Stimulated activated CD8-positive, alpha-beta memory T cell treated with anti-CD3 and anti-CD28 coated beads, Interleukin-12 subunit alpha, Interleukin-12 subunit beta, amount 100 ng/mL, for 24 hours (primary cell): ENCODE measurements around the gene SLC7A6.
A peak's percentile ranks its signal among the peaks of the same experiment; 100 is the strongest.
"Not testable (repeated sequence)": the region's sequence is repeated elsewhere in the genome, so short reads cannot be mapped to it uniquely, and the experiment has no call there.

Experiments used
- DNase-seq: peaks from one replicate; pipeline ENCODE4 v3.0.0-alpha.2; 2020; ENCODE audit errors: extremely low read depth

SLC7A6 gene

GRCh38 chr16:68283801-68284598 is 19.7 kb downstream of the SLC7A6 start:
- no peak for DNase-seq

DNA sequence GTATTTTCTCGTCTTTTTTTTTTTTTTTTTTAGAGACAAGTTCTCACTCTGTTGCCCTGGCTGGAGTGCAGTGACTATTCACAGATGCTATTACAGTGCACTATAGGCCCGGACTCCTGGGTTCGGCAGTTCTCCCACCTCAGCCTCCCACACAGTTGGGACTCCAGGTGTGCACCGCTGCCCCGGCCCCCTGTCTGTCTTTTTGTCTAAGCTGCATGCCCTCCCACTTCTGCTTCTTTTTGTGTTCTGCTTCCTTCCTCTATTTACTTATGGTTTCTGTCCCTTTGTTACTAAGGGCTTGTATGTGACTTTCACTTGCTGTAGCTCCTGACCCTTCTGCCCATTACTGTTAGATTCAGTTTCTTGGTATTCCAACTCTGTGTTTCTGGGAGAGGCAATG is 20.5 kb downstream of the SLC7A6 start:
- DNase-seq = no peak

DNA sequence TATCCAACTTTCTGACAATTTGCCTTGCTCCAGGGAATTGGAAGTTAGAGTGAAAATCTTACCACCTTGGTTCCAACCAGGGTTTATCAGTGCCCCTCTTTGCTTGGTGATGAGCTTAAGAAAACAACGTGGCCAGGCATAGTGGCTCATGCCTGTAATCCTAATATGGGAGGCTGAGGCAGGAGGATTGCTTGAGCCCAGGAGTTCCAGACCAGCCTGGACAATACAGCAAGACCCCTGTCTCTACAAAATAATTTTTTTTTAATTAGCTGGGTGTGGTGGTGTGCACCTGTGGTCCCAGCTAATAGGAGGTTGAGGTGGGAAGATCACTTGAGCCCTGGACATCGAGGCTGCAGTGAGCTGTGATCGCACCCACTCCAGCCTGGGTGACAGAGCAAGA is 21.4 kb downstream of the SLC7A6 start:
- no peak for DNase-seq

GRCh38 chr16:68286153-68287074 is 22.1 kb downstream of the SLC7A6 start:
- DNase-seq = no peak

GRCh38 chr16:68287276-68288251 is 23.2 kb downstream of the SLC7A6 start:
- DNase-seq = no peak

DNA sequence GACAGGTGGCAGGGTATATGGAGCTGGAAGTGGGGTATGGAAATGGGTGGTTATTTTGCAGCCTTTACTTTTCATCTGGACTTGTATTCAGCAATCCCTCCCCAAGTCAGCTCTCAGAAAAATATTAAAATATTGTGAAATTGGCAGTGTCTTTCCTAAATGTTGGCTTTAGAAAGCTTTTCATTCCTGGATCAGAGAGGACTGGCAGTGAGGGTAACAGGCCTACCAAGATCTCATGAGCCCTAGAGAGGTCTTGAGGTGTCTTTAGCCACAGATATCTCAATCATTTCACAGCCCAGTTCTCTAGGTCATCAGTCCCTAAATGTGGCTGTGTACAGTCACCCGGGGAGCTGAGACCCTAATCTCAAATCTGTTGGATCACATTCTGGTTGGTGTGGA is 23.9 kb downstream of the SLC7A6 start:
- no peak for DNase-seq

- not testable (repeated sequence) for DNase-seq
Measured at GRCh38 chr16:68288796-68289195, 24.5 kb downstream of the SLC7A6 start.

- no peak for DNase-seq
Measured at GRCh38 chr16:68289202-68289601, 24.9 kb downstream of the SLC7A6 start.

DNA sequence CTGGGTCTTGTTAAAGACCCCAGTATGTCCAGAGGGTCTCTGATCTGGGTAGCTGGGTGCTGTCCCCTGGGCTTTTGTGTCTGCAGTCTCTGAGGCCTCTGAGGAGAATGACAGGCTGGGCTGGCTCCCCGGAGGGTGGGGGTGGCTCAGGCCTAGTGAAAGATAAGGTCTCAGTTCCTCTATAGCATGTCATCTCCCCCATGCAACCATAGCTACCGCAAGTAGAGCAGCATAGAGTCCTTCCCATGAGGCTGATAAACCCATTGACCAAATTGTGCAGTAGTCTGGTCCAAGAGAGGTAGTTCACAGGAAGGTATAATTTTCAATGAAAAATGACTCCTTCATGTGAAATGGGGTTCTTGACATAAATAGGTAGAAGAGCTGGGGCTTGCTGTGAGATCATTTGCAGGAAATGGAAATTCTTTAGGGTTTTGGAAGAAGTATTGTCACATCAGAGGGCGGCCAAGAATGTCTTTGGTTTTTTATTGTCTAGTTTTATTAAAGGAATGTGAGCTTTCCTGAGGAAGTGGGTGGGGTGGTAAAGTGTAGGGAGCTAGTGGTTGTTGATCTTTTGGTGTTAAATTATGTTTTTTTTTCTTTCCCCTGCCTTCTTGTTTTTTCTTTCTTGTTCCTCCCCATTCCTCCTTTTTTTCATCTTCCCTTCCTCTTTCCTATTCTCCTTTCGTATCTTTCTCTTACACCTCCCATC is 25.4 kb downstream of the SLC7A6 start:
- DNase-seq = peak; percentile 38

DNA sequence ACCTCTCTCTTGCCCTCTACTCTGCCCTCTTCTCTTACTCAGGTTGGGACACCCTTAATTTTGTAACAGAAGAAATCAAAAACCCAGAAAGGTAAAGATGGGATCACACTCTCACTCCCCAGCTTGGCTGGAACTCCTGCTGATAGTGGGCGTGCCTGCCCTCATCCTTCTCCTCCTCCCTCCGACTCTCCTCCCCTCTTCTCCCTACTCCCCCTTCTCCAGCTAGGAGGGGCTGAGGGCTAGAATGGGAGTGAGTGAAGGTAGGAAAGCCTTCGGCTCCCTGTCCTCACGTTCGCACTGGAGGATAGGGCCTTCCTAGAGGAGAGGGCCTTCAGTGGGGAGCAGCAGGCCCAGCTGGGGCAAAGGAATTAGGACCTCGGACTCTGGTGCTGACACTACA is 26.1 kb downstream of the SLC7A6 start:
- no peak for DNase-seq

DNA sequence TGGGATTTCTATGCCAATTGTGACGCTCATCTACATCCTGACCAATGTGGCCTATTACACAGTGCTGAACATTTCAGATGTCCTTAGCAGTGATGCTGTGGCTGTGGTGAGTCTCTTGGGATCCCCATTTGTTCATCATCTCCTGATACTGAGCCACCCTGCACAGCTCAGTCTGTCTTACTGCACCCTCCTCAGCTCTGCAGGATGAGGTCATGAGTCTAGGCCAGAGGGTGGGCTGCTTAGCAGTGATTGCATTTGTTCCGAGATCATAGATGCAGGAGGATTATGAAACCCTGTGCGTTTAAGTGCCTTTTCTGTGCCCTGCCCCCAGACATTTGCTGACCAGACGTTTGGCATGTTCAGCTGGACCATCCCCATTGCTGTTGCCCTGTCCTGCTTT is 26.9 kb downstream of the SLC7A6 start:
- DNase-seq = no peak

- no peak for DNase-seq
Measured at GRCh38 chr16:68292425-68292824, 28.1 kb downstream of the SLC7A6 start.

- DNase-seq = no peak
Measured at GRCh38 chr16:68296291-68296690, 32.0 kb downstream of the SLC7A6 start.

DNA sequence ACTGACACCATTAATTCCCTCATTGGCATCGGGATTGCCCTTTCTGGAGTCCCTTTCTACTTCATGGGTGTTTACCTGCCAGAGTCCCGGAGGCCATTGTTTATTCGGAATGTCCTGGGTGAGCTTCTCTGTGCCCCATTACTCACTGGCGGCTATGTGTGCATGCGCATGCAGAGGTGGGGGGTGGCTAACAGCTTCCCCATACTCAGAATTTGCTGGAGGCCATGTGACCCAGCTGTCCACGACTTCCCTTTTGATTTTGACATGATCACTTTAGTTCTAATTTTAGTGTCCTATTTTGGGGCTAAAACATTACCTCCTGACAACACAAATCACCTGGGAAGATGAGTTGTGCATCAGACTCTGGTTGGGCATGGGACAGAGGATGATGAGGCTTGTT is 32.4 kb downstream of the SLC7A6 start:
- DNase-seq = no peak

GRCh38 chr16:68297908-68298307 is 33.6 kb downstream of the SLC7A6 start:
- no peak for DNase-seq

DNA sequence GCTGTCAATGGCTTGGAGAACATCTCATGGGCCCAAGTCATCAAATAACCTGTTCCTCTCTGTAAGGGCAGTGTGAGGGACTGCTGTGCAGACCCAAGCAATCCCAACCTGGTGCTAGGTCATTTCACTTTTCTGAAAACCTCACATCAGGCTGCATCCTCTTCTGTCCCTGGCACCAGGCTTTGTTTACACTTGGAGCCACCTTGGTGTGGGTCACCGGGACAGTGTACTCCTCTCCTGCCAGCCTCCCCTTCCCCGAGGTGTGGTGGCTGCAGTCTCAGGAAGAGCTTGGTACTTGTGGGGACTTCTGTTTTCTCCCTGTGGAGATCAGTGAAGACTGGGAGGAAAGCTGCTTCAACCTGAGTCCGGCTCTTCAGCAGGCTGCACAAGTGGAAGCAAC is 34.0 kb downstream of the SLC7A6 start:
- DNase-seq = no peak

GRCh38 chr16:68298907-68299561 is 34.7 kb downstream of the SLC7A6 start:
- DNase-seq = no peak

- DNase-seq = no peak
Measured at GRCh38 chr16:68299571-68300453, 35.5 kb downstream of the SLC7A6 start.

GRCh38 chr16:68300734-68301459 is 36.6 kb downstream of the SLC7A6 start:
- DNase-seq = no peak
